K562 (cell line): ENCODE data around the gene KLF2. TPM values are rescaled to one million over a fixed set of nuclear protein-coding genes. Genes with fewer than 3 reads are reported as not detected.

Experiments used
- ARID1B ChIP-seq: fragments of 450-650 bp; IDR thresholded peaks from 2 replicates; pipeline ENCODE4 v1.6.1; 2016; ENCODE audit warnings: antibody characterized with exemption, mild to moderate bottlenecking, inconsistent platforms
- ARNT ChIP-seq, 2 experiments: fragments of 450-650 bp; IDR thresholded peaks; 2 replicates each; pipeline ENCODE4 v1.6.1; 2016; ENCODE audit warnings: mild to moderate bottlenecking in 1 of 2
- CHD2 ChIP-seq: IDR thresholded peaks from 2 replicates; pipeline ENCODE4 v1.6.1; 2011; ENCODE audit warnings: low read depth, low read length
- HDAC3 ChIP-seq: fragments of 450-650 bp; IDR thresholded peaks from 2 replicates; pipeline ENCODE4 v1.6.1; 2018; ENCODE audit warnings: borderline replicate concordance, mild to moderate bottlenecking, moderate library complexity; ENCODE audit not compliant: partially characterized antibody
- HINFP ChIP-seq: fragments of 450-650 bp; conservative IDR thresholded peaks from 2 replicates; pipeline ENCODE4 v1.6.1; 2016; ENCODE audit warnings: missing genetic modification characterization, low read depth, mild to moderate bottlenecking, control low read depth, missing compliant biosample characterization
- KDM2B ChIP-seq: fragments of 250-450 bp; sonication (Bioruptor Pico); IDR thresholded peaks from 2 replicates; pipeline ENCODE4 v1.8.0; 2021; ENCODE audit warnings: mild to moderate bottlenecking, moderate library complexity
- NR0B1 ChIP-seq: fragments of 450-650 bp; IDR thresholded peaks from one replicate; pipeline ENCODE4 v1.6.1; 2018; ENCODE audit warnings: mild to moderate bottlenecking, moderate library complexity; ENCODE audit not compliant: partially characterized antibody
- SETDB1 ChIP-seq: IDR thresholded peaks from one replicate; pipeline ENCODE4 v1.6.1; 2012; ENCODE audit warnings: low read length, control low read depth, inconsistent platforms
- SIX5 ChIP-seq, 2 experiments: IDR thresholded peaks; 2 replicates each; pipeline ENCODE4 v1.6.1; 2011; ENCODE audit warnings: low read length in 2 of 2, borderline replicate concordance in 1 of 2, low read depth in 1 of 2, mild to moderate bottlenecking in 1 of 2, moderate library complexity in 1 of 2; ENCODE audit not compliant: insufficient read depth in 1 of 2
- SMC3 ChIP-seq: conservative IDR thresholded peaks from 2 replicates; pipeline ENCODE4 v1.6.1; 2011; ENCODE audit warnings: low read depth, low read length, improper control_type of control experiment; ENCODE audit not compliant: insufficient read depth
- SRF ChIP-seq, 2 experiments: fragments of 250-450, 450-650 bp in 1 of 2; sonication (Bioruptor Pico) in 1 of 2; sonication (generic) in 1 of 2; formaldehyde crosslinking; IDR thresholded peaks; 2 replicates each; pipeline versions ENCODE4 v1.5.0 to v1.5.1; 2020 to 2022; ENCODE audit warnings: mild to moderate bottlenecking in 1 of 2, missing genetic modification reagents in 1 of 2
- STAT5A ChIP-seq: IDR thresholded peaks from 2 replicates; pipeline ENCODE4 v1.6.1; 2012; ENCODE audit warnings: low read length, inconsistent platforms, borderline replicate concordance
- TEAD4 ChIP-seq, 2 experiments: sonication (generic) in 1 of 2; formaldehyde crosslinking in 1 of 2; IDR thresholded peaks; 2 replicates each; pipeline versions ENCODE4 v1.6.1 to v1.8.0; 2012 to 2022; ENCODE audit warnings: borderline replicate concordance in 1 of 2, inconsistent platforms in 1 of 2, low read length in 1 of 2, mild to moderate bottlenecking in 1 of 2, missing genetic modification reagents in 1 of 2
- ZNF592 ChIP-seq: fragments of 450-650 bp; IDR thresholded peaks from 2 replicates; pipeline ENCODE4 v1.6.1; 2017; ENCODE audit warnings: antibody characterized with exemption, mild to moderate bottlenecking
- ZNF655 ChIP-seq: fragments of 250-450 bp; sonication (Bioruptor Pico); IDR thresholded peaks from 2 replicates; pipeline ENCODE4 v1.5.0; 2021
- polyA plus RNA-seq, 8 experiments: library from polyadenylated mRNA; depleted of rRNA in 4 of 8; stranded (reverse) in 5 of 8; unstranded in 3 of 8; fragments of >200 nt; fragmentation: Nextera tagmentation in 2 of 8; fragmentation: Illumina TruSeq in 1 of 8; extraction: Ambion mirVana in 2 of 8; extraction: Trizol in 1 of 8; gene quantifications; 2 replicates each; pipeline versions ENCODE4 v1.2.1 to v1.2.3, GENCODE V29; 2011 to 2014; ENCODE audit warnings: inconsistent platforms in 1 of 8, missing spikeins in 1 of 8
- total RNA-seq, 7 experiments: library from RNA; depleted of rRNA in 6 of 7; stranded (reverse); fragments of >200 nt in 6 of 7; fragmentation: Illumina TruSeq in 2 of 7; extraction: Trizol in 2 of 7; gene quantifications; 2 replicates each; pipeline versions ENCODE4 v1.2.1 to v1.2.3, GENCODE V29; 2011 to 2021; ENCODE audit warnings: low replicate concordance in 1 of 7
- TF ChIP-seq, protein P1 (sequence below): fragments of 450-650 bp; conservative IDR thresholded peaks from 2 replicates; pipeline ENCODE4 v1.6.1; 2016; ENCODE audit warnings: missing genetic modification characterization, low read depth, mild to moderate bottlenecking, missing compliant biosample characterization, moderate library complexity
- TF ChIP-seq, protein P2 (sequence below): fragments of 450-650 bp; IDR thresholded peaks from 2 replicates; pipeline ENCODE4 v1.6.1; 2016; ENCODE audit warnings: low read depth, mild to moderate bottlenecking, moderate library complexity

Gene KLF2
- total and polyA plus RNA-seq, 9 of the 15 experiments (the other 6 are each of a cell fraction or from before 2014, with no cell fraction given): 0.07 to 0.71 TPM; not detected in 7

- TF ChIP-seq, protein P1, sequence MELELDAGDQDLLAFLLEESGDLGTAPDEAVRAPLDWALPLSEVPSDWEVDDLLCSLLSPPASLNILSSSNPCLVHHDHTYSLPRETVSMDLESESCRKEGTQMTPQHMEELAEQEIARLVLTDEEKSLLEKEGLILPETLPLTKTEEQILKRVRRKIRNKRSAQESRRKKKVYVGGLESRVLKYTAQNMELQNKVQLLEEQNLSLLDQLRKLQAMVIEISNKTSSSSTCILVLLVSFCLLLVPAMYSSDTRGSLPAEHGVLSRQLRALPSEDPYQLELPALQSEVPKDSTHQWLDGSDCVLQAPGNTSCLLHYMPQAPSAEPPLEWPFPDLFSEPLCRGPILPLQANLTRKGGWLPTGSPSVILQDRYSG: no peak
- TF ChIP-seq, protein P2, sequence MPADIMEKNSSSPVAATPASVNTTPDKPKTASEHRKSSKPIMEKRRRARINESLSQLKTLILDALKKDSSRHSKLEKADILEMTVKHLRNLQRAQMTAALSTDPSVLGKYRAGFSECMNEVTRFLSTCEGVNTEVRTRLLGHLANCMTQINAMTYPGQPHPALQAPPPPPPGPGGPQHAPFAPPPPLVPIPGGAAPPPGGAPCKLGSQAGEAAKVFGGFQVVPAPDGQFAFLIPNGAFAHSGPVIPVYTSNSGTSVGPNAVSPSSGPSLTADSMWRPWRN: no peak
- TF ChIP-seq SETDB1 (no peak), SRF (CRISPR knock-in tag; IDR thresholded peaks at IDR 0.05) (no peak), SIX5 (IDR thresholded peaks at IDR 0.05; ENCODE audit: borderline replicate concordance in 1 of 2, insufficient read depth in 1 of 2, low read depth in 1 of 2, low read length in 2 of 2) (no peak), ARNT (IDR thresholded peaks at IDR 0.05) (no peak), TEAD4 (IDR thresholded peaks at IDR 0.05; ENCODE audit: low read length) (no peak; the same call in 1 of the 2 replicates), TEAD4 (CRISPR knock-in tag; IDR thresholded peaks at IDR 0.05; ENCODE audit: borderline replicate concordance) (no peak), CHD2 (no peak), ZNF655 (CRISPR knock-in tag) (no peak), ZNF592 (0 out of 2 replicates have a peak, but pooled peaks have one; percentile 38), HDAC3 (no peak), STAT5A (peak; percentile 33; the same call in 1 of the 2 replicates), HINFP (tag) (no peak), SMC3 (no peak), KDM2B (CRISPR knock-in tag) (0 out of 2 replicates have a peak, but pooled peaks have one; percentile 38), ARID1B (peak; percentile 57), NR0B1 (no peak)
These were observed 46.9 kb downstream of the KLF2 start (continued) for GRCh38 chr19:16371540-16371986.
